Loucy (cell line): Measurements from ENCODE around the gene SPINDOC.

Source experiments
- EZH2phosphoT487 ChIP-seq: fragments of 200-600 bp; IDR thresholded peaks from 2 replicates; pipeline ENCODE4 v1.6.1; 2018; ENCODE audit warnings: antibody characterized with exemption, mild to moderate bottlenecking, moderate library complexity, borderline replicate concordance
- TF ChIP-seq, protein P1 (sequence below): fragments of 200-600 bp; sonication (generic); conservative IDR thresholded peaks from 2 replicates; pipeline ENCODE4 v1.5.1; 2014; ENCODE audit warnings: mild to moderate bottlenecking, antibody characterized with exemption, low read length

- TF ChIP-seq, protein P1, sequence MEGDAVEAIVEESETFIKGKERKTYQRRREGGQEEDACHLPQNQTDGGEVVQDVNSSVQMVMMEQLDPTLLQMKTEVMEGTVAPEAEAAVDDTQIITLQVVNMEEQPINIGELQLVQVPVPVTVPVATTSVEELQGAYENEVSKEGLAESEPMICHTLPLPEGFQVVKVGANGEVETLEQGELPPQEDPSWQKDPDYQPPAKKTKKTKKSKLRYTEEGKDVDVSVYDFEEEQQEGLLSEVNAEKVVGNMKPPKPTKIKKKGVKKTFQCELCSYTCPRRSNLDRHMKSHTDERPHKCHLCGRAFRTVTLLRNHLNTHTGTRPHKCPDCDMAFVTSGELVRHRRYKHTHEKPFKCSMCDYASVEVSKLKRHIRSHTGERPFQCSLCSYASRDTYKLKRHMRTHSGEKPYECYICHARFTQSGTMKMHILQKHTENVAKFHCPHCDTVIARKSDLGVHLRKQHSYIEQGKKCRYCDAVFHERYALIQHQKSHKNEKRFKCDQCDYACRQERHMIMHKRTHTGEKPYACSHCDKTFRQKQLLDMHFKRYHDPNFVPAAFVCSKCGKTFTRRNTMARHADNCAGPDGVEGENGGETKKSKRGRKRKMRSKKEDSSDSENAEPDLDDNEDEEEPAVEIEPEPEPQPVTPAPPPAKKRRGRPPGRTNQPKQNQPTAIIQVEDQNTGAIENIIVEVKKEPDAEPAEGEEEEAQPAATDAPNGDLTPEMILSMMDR: no peak
- no peak for TF ChIP-seq EZH2phosphoT487
These were observed 32.0 kb downstream of the SPINDOC start for GRCh38 chr11:63845303-63845702.
